ENCODE results near the gene AGTPBP1.
"Not testable (repeated sequence)": the region's sequence is repeated elsewhere in the genome, so short reads cannot be mapped to it uniquely, and the experiment has no call there.

The AGTPBP1 gene

GRCh38 chr9:85719411-85719810 is 22.3 kb downstream of the AGTPBP1 start:
- DNase-seq, result not testable (repeated sequence)

DNA sequence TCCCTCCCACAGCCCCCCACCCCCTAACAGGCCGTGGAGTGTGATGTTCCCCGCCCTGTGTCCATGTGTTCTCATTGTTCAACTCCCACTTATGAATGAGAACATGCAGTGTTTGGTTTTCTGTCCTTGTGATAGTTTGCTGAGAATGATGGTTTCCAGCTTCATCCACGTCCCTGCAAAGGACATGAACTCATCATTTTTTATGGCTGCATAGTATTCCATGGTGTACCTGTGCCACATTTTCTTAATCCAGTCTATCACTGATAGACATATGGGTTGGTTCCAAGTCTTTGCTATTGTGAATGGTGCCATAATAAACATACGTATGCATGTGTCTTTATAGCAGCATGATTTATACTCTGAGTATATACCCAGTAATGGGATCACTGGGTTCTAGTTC is 23.9 kb downstream of the AGTPBP1 start:
- DNase-seq, result not testable (repeated sequence)

DNA sequence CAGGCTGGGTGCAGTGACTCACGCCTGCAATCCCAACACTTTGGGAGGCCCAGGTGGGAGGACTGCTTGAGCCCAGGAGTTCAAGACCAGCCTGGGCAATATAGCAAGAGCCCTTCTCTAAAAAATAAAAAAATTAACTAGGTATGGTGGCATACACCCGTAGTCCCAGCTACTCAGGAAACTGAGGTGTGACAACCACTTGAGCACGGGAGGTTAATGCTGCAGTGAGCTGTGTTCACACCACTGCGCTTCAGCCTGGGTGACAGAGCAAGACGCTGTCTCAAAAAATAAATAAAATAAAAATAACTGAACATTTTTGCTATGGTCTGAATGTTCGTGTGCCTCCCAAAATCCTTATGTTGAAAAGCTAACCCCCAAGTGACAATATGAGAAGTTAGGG is 24.5 kb downstream of the AGTPBP1 start:
- DNase-seq, result no peak

DNA sequence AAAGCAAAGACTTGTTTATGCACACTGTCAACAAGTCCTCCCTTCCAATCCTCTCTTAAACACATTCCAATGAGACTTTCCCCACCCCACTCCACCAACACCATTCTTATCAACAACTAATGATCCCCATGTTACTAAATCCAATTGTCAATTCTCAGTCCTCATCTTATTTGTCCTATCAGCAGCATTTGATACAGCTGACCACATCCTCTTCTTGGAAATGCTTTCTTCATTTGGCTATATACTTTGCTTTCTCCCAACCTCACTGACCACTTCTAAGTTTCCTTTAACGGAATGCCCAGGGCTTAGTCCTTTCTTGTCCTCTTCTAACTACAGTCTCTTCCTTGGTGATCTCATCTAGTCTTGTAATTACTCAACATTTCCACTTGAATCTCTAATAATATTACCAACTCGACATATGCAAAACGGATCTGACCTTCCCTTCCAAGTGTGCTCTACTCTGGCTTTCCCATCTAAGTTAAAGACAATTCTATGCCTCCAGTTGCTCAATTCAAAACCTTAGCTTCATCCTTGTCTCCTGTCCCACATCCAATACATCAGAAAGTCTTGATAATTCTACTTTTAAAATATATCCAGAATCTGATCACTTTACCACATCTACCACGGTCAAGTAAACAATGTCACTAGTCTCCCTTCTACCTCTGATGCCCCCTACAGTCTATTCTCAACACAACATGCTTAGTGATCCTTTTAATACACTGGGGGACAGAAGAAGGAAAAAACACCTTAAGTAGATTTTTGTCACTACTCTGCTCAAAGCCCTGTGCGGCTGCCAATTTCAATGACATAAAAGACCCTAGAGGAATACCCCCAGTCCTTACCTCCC is 25.5 kb downstream of the AGTPBP1 start:
- DNase-seq, result no peak

GRCh38 chr9:85715587-85715986 is 26.2 kb downstream of the AGTPBP1 start:
- no peak for DNase-seq

GRCh38 chr9:85713897-85714296 is 27.9 kb downstream of the AGTPBP1 start:
- DNase-seq, result no peak

DNA sequence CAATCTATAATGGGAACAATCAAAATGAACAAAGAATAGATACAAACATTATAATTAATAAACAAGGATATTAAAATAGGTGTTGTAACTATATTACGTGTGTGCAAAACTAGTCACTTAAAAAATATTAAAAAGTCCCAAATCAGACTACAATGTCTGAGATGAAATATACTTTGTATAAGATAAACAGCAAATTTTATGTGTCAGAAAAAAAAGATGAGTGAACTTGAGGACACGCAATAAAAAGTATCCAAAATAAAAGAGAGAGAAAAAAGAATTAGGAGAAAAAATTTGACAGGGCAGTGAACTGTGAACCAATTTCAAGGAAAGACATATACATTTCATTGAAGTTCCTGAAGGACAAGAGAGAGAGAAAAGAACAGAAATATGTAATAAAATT is 37.0 kb downstream of the AGTPBP1 start:
- no peak for DNase-seq

DNA sequence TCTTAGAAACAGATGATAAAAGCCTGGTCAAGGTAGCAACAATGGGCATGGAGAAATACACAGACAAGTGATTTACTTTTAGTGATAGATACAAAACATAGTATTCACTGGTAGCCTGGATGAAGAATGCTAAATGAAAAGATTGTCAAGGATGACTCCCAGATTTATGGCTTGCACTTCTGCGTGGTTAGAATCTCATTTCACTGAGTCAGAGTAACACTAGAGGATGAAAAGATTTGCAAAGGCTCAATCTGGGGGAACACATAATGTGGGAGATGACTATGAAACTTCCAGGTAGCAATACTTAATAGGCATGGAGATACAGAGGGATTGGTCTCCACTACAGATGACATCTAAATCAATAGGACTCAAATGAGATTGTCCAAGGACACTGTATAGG is 38.4 kb downstream of the AGTPBP1 start:
- DNase-seq, result no peak

DNA sequence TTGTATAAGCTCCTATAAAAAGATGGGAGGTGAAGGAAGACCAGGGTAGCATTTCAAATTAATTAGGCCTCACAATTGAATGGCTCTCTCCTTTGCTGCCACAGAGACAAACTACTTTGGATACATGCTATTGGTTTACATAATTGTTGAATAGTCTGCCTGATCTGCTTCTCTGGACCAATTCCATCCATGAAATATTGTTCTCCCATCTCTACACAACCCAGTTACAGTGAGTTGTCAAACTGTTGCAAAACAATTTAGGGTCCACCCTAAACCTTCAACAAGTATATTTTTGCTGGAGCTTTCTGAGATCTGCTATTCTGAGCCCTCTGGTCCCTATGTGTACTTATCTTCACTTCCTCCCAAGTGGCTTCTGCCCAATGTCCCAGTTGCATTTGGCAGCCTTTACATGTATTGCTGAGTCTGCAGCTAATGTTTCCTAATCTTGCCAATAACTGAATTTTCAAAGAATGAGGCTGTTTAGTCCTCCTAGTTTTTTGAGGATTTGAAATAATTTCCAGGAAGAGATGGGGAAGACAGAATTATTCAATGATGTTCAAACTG is 38.9 kb downstream of the AGTPBP1 start:
- DNase-seq, result no peak

GRCh38 chr9:85702191-85702590 is 39.6 kb downstream of the AGTPBP1 start:
- no peak for DNase-seq

GRCh38 chr9:85700330-85700729 is 41.4 kb downstream of the AGTPBP1 start:
- no peak for DNase-seq

DNA sequence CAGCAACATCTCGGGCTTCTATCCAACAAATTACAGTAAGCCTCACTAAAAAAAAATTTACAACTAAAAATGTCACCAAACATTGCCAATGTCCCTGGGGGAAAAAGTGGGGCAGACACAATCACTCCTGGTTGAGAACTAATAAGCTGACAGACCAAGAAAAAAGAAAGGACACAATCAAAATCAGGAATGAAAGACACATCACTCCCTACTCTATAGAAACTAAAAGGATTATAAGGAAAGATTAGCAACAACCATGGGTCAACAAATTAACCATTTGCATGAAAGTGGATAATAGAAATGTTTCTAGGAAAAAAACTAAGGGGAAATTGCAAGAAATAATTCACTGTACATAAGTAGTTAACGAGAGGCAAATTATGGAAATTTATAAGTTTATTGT is 53.4 kb downstream of the AGTPBP1 start:
- DNase-seq, result no peak

- no peak for DNase-seq
These were observed 56.7 kb downstream of the AGTPBP1 start for GRCh38 chr9:85685081-85685480.

DNA sequence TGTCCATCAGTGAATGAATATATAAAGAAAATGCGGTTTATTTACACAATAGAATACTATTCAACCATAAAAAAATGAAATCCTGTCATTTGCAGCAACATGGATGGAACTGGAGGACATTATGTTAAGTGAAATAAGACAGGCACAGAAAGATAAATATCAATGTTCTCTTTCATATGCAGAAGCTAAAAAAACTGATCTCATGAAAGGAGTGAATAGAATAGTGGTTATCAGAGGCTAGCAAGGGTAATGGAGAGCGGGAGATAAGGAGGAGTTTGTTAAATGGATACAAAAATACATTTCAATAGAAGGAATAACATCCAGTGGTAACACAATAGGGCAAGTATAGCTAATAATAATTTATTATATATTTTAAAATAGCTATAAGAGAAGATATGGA is 65.0 kb downstream of the AGTPBP1 start:
- DNase-seq, result no peak

GRCh38 chr9:85667374-85667773 is 74.4 kb downstream of the AGTPBP1 start:
- no peak for DNase-seq

- no peak for DNase-seq
These were observed 75.7 kb downstream of the AGTPBP1 start for GRCh38 chr9:85666086-85666485.

GRCh38 chr9:85662573-85662972 is 79.2 kb downstream of the AGTPBP1 start:
- DNase-seq, result no peak

DNA sequence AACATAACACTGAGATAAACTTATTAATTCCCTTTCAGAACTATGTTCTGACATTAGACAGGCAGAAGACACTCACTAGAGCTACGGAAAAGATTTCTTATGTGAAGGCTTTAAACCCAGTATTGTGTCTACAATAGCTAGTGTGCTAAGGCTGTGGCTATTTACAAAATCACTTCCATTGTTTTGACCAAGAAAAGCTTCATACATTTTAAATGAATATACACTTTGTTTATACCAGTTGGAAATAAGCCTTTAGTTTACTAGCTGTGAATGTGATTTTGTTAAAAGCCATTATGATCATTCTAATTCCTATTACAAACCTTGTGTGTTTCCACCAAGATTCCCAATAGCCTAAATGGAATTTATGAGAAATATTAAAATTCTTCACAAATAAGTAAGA is 83.0 kb downstream of the AGTPBP1 start:
- no peak for DNase-seq

GRCh38 chr9:85653153-85653552 is 88.6 kb downstream of the AGTPBP1 start:
- DNase-seq, result no peak

DNA sequence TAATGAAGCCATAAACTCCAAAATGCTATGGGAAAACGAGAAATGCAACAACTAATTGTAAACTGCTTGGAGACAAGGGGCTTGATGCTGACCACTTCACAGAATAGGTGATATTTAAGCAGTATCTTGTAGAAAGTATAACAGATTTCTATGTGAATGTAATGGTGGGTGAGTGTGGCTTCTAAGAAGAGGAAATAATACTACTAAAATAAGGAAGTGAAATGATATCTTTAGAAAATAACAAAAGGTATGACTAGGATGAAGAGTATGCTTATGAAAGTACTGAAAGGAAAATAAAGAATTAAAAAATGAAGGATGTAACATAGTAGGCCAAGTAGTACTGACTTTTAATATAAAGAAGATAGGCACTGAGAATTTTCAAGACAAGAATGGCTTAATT is 94.2 kb downstream of the AGTPBP1 start:
- DNase-seq, result no peak

GRCh38 chr9:85645909-85646627 is 95.7 kb downstream of the AGTPBP1 start:
- no peak for DNase-seq

DNA sequence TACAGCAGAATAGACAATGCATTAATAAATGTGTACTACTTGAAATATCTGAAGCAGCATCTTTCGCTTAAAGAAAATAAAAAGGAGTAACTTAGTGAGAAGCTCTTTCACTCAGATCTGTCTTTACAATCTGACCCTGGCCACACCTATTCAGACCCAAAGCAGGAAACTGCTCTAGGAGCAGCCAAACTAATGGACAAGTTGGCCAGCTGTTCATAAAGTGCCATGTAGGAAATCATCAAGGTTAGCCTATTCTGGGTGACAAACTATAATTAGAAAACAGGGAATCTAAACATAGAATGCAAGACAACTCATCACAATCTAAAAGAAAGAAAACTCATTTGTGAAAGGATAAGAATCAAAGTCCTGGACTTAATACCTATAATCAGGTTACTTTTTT is 101.3 kb downstream of the AGTPBP1 start:
- no peak for DNase-seq

DNA sequence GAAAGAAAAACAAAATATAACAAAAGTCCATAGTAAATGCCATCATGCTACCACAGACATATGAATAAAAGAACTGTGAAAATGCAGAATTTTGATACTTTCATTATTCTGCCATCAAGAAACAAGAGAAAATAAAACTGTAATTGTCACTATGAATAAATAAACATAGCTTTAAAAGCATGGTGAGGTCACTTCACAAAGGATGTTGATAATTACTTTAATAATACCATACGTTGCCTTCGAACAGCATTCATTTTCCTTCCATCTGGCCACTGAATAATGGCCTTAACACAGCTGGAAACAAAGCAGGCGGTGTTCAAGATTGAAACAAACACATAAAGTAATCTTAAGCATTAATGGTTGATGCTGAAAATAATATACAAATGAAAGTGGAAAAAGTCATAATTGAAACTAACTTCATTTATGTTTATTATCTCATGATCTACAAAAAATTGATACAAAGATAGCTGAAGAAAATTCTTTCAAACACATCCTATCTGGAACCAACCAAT is 102.0 kb downstream of the AGTPBP1 start:
- no peak for DNase-seq

- DNase-seq, result no peak
These were observed 109.9 kb downstream of the AGTPBP1 start for GRCh38 chr9:85631809-85632208.

Data from effector CD4-positive, alpha-beta T cell (primary cell).